Measurements from ENCODE around the gene RPS27. TPM values are rescaled to one million over a fixed set of nuclear protein-coding genes. Genes with fewer than 3 reads are reported as not detected.

RPS27 gene
- total RNA-seq, 2 donors from 2014 or later = 538 to 734 TPM

Small RNA genes within 50 kb of the gene (microRNA-seq; reads per million reads assigned to microRNA genes)
- 0 reads per million in 2 donors for gene MIR6737 (ENCODE audit: borderline number of aligned reads in 2 of 2, borderline replicate concordance in 2 of 2)

Small RNA genes within 50 kb of the gene (small RNA-seq; reads per million reads assigned to genes)
- gene MIR6737 = not detected
- gene RNU6-179P = not detected

Other genes starting within 250 kb of the RPS27 start
- 10 to 100 TPM; 15.0 to 21.1 TPM for gene SLC27A3, start 215.4 kb upstream of the RPS27 start, total RNA-seq
- 10 to 100 TPM in 1 of 2 donors, 1 to 10 TPM in 1; 7.8 to 12.5 TPM for gene GATAD2B, start 67.8 kb upstream of the RPS27 start, total RNA-seq
- 10 to 100 TPM; 33.2 to 54.7 TPM for gene DENND4B, start 44.0 kb upstream of the RPS27 start, total RNA-seq
- 10 to 100 TPM; 15.2 to 15.8 TPM for gene CRTC2, start 32.1 kb upstream of the RPS27 start, total RNA-seq
- gene SLC39A1, start 27.2 kb upstream of the RPS27 start, total RNA-seq = 10 to 100 TPM; 30.7 to 35.5 TPM
- gene CREB3L4, start 22.9 kb upstream of the RPS27 start, total RNA-seq = 10 to 100 TPM in 1 of 2 donors, under 1 TPM in 1; 0.66 to 14.0 TPM
- gene JTB, start 13.1 kb upstream of the RPS27 start, total RNA-seq = 100 to 1,000 TPM; 151 to 177 TPM
- 10 to 100 TPM; 16.2 to 29.6 TPM for gene RAB13, start 4.4 kb upstream of the RPS27 start, total RNA-seq
- not detected for gene NUP210L, start 164.3 kb downstream of the RPS27 start, total RNA-seq
- 100 to 1,000 TPM in 1 of 2 donors, 10 to 100 TPM in 1; 74.2 to 131 TPM for gene TPM3, start 201.3 kb downstream of the RPS27 start, total RNA-seq
- gene CFAP141, start 215.6 kb downstream of the RPS27 start, total RNA-seq = not detected
- 10 to 100 TPM; 38.1 to 50.1 TPM for gene UBAP2L, start 230.2 kb downstream of the RPS27 start, total RNA-seq